ENCODE data around the gene LRTM1.

GRCh38 chr3:54873059-54874010 is 54.5 kb downstream of the LRTM1 start:
- TF ChIP-seq RAD21 (IDR thresholded peaks at IDR 0.05; ENCODE audit: low read depth): no peak
- TF ChIP-seq POLR2A (IDR thresholded peaks at IDR 0.05; ENCODE audit: borderline replicate concordance, extremely low read depth, insufficient read depth, insufficient read length): no peak
- no peak for TF ChIP-seq CTCF (IDR thresholded peaks at IDR 0.05 in 2 of 3, conservative IDR thresholded peaks at IDR 0.05 in 1 of 3; ENCODE audit: borderline replicate concordance in 1 of 3, insufficient read depth in 1 of 3, low read depth in 2 of 3, low read length in 2 of 3)
- TF ChIP-seq POLR2AphosphoS5 (IDR thresholded peaks at IDR 0.05; ENCODE audit: low read depth, low read length): no peak
- no peak for TF ChIP-seq CEBPB (IDR thresholded peaks at IDR 0.05; ENCODE audit: low read depth)
- TF ChIP-seq EZH2phosphoT487 (IDR thresholded peaks at IDR 0.05; ENCODE audit: borderline replicate concordance): no peak
- no peak for TF ChIP-seq SIN3A (IDR thresholded peaks at IDR 0.05; ENCODE audit: low read depth)
- no peak for TF ChIP-seq JUND (IDR thresholded peaks at IDR 0.05)
- TF ChIP-seq EZH2 (IDR thresholded peaks at IDR 0.05): no peak
- TF ChIP-seq ZNF274 (IDR thresholded peaks at IDR 0.05; ENCODE audit: low read depth, low read length): no peak
- no peak for TF ChIP-seq TCF7L2 (IDR thresholded peaks at IDR 0.05; ENCODE audit: borderline replicate concordance, extremely low read depth, insufficient read depth, insufficient read length)
- TF ChIP-seq, protein P1, sequence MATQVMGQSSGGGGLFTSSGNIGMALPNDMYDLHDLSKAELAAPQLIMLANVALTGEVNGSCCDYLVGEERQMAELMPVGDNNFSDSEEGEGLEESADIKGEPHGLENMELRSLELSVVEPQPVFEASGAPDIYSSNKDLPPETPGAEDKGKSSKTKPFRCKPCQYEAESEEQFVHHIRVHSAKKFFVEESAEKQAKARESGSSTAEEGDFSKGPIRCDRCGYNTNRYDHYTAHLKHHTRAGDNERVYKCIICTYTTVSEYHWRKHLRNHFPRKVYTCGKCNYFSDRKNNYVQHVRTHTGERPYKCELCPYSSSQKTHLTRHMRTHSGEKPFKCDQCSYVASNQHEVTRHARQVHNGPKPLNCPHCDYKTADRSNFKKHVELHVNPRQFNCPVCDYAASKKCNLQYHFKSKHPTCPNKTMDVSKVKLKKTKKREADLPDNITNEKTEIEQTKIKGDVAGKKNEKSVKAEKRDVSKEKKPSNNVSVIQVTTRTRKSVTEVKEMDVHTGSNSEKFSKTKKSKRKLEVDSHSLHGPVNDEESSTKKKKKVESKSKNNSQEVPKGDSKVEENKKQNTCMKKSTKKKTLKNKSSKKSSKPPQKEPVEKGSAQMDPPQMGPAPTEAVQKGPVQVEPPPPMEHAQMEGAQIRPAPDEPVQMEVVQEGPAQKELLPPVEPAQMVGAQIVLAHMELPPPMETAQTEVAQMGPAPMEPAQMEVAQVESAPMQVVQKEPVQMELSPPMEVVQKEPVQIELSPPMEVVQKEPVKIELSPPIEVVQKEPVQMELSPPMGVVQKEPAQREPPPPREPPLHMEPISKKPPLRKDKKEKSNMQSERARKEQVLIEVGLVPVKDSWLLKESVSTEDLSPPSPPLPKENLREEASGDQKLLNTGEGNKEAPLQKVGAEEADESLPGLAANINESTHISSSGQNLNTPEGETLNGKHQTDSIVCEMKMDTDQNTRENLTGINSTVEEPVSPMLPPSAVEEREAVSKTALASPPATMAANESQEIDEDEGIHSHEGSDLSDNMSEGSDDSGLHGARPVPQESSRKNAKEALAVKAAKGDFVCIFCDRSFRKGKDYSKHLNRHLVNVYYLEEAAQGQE (IDR thresholded peaks at IDR 0.05; ENCODE audit: low read depth): no peak
- no peak for TF ChIP-seq YY1 (IDR thresholded peaks at IDR 0.05; ENCODE audit: extremely low read depth, insufficient replicate concordance, low read depth, low read length)

All from HCT116 (cell line).